ENCODE results near the gene SUMO3. TPM values are rescaled to one million over a fixed set of nuclear protein-coding genes. Genes with fewer than 3 reads are reported as not detected.

The SUMO3 gene
- polyA plus RNA-seq, 4 donors, result 105 to 126 (median 111) TPM

GRCh38 chr21:44763050-44763378, 54.8 kb downstream of the SUMO3 start:
- DNase-seq (ENCODE audit: low read depth in 4 of 4, low spot score in 3 of 4), result no peak

GRCh38 chr21:44762221-44763049, 55.4 kb downstream of the SUMO3 start:
- no peak for DNase-seq (ENCODE audit: low read depth in 4 of 4, low spot score in 3 of 4)

- DNase-seq (ENCODE audit: low read depth in 4 of 4, low spot score in 3 of 4), result no peak
Observed at GRCh38 chr21:44761747-44762208, 56.1 kb downstream of the SUMO3 start.

- no peak for DNase-seq (ENCODE audit: low read depth in 4 of 4, low spot score in 3 of 4)
Observed at GRCh38 chr21:44761011-44761729, 56.7 kb downstream of the SUMO3 start.

- no peak for DNase-seq (ENCODE audit: low read depth in 4 of 4, low spot score in 3 of 4)
Observed at GRCh38 chr21:44760376-44760775, 57.5 kb downstream of the SUMO3 start.

- DNase-seq (ENCODE audit: low read depth in 4 of 4, low spot score in 3 of 4), result no peak
Observed at GRCh38 chr21:44759628-44760285, 58.1 kb downstream of the SUMO3 start.

GRCh38 chr21:44758781-44759627, 58.9 kb downstream of the SUMO3 start:
- no peak for DNase-seq (ENCODE audit: low read depth in 4 of 4, low spot score in 3 of 4)

GRCh38 chr21:44758141-44758561, 59.7 kb downstream of the SUMO3 start:
- no peak for DNase-seq (ENCODE audit: low read depth in 4 of 4, low spot score in 3 of 4)

- DNase-seq (ENCODE audit: low read depth in 4 of 4, low spot score in 3 of 4), result no peak
Observed at GRCh38 chr21:44757731-44758130, 60.1 kb downstream of the SUMO3 start.

GRCh38 chr21:44756423-44757185, 61.3 kb downstream of the SUMO3 start:
- DNase-seq (ENCODE audit: low read depth in 4 of 4, low spot score in 3 of 4), result no peak

Other genes with a start within 250 kb of the SUMO3 start
- not detected for gene KRTAP10-4, start 244.3 kb downstream of the SUMO3 start, polyA plus RNA-seq (ENCODE audit: insufficient read length in 4 of 4)
- not detected for gene KRTAP10-5, start 237.5 kb downstream of the SUMO3 start, polyA plus RNA-seq (ENCODE audit: insufficient read length in 4 of 4)
- gene KRTAP10-6, start 225.6 kb downstream of the SUMO3 start, polyA plus RNA-seq (ENCODE audit: insufficient read length in 4 of 4), result not detected
- not detected for gene KRTAP10-7, start 217.5 kb downstream of the SUMO3 start, polyA plus RNA-seq (ENCODE audit: insufficient read length in 4 of 4)
- gene KRTAP10-8, start 206.0 kb downstream of the SUMO3 start, polyA plus RNA-seq (ENCODE audit: insufficient read length in 4 of 4), result not detected
- not detected for gene KRTAP10-9, start 191.0 kb downstream of the SUMO3 start, polyA plus RNA-seq (ENCODE audit: insufficient read length in 4 of 4)
- gene KRTAP10-10, start 180.7 kb downstream of the SUMO3 start, polyA plus RNA-seq (ENCODE audit: insufficient read length in 4 of 4), result not detected
- gene KRTAP10-11, start 171.6 kb downstream of the SUMO3 start, polyA plus RNA-seq (ENCODE audit: insufficient read length in 4 of 4), result not detected
- gene KRTAP12-4, start 163.4 kb downstream of the SUMO3 start, polyA plus RNA-seq (ENCODE audit: insufficient read length in 4 of 4), result not detected
- not detected for gene KRTAP12-3, start 160.1 kb downstream of the SUMO3 start, polyA plus RNA-seq (ENCODE audit: insufficient read length in 4 of 4)
- not detected for gene KRTAP12-2, start 151.1 kb downstream of the SUMO3 start, polyA plus RNA-seq (ENCODE audit: insufficient read length in 4 of 4)
- not detected for gene KRTAP12-1, start 135.9 kb downstream of the SUMO3 start, polyA plus RNA-seq (ENCODE audit: insufficient read length in 4 of 4)
- not detected for gene KRTAP10-12, start 120.9 kb downstream of the SUMO3 start, polyA plus RNA-seq (ENCODE audit: insufficient read length in 4 of 4)
- 1 to 10 TPM in 2 of 4 donors, under 1 TPM in 2; 0.08 to 1.1 (median 0.74) TPM for gene TSPEAR, start 106.5 kb downstream of the SUMO3 start, polyA plus RNA-seq (ENCODE audit: insufficient read length in 4 of 4)
- gene UBE2G2, start 16.2 kb downstream of the SUMO3 start, polyA plus RNA-seq (ENCODE audit: insufficient read length in 4 of 4), result 100 to 1,000 TPM in 1 of 4 donors, 10 to 100 TPM in 3; 58.6 to 134 (median 81.8) TPM
- 100 to 1,000 TPM; 187 to 301 (median 285) TPM for gene PTTG1IP, start 55.6 kb upstream of the SUMO3 start, polyA plus RNA-seq (ENCODE audit: insufficient read length in 4 of 4)
- 10 to 100 TPM in 3 of 4 donors, 1 to 10 TPM in 1; 7.3 to 18.8 (median 13.6) TPM for gene ITGB2, start 102.8 kb upstream of the SUMO3 start, polyA plus RNA-seq (ENCODE audit: insufficient read length in 4 of 4)
- gene SLX9, start 122.0 kb upstream of the SUMO3 start, polyA plus RNA-seq (ENCODE audit: insufficient read length in 4 of 4), result 10 to 100 TPM; 10.3 to 27.6 (median 12.4) TPM

Measured in left renal pelvis (tissue), 4 donors.